ENCODE results near the gene IL17C.

- TF ChIP-seq BRCA1 (IDR thresholded peaks at IDR 0.05): no peak
- TF ChIP-seq BRCA1 (CRISPR knock-in tag; IDR thresholded peaks at IDR 0.05): no peak
- no peak for TF ChIP-seq SMARCA4 (IDR thresholded peaks at IDR 0.05)
- no peak for TF ChIP-seq MAFK (IDR thresholded peaks at IDR 0.05; ENCODE audit: low read length)
- no peak for TF ChIP-seq THRAP3 (IDR thresholded peaks at IDR 0.05; ENCODE audit: borderline replicate concordance)
- no peak for TF ChIP-seq ZNF354B (CRISPR knock-in tag; IDR thresholded peaks at IDR 0.05)
- TF ChIP-seq ZNF282 (CRISPR knock-in tag; IDR thresholded peaks at IDR 0.05): no peak
- no peak for TF ChIP-seq ZNF121 (CRISPR knock-in tag; conservative IDR thresholded peaks at IDR 0.05)
- no peak for TF ChIP-seq EP300 (IDR thresholded peaks at IDR 0.05; ENCODE audit: low read length)
- TF ChIP-seq CEBPB (tag; IDR thresholded peaks at IDR 0.05): no peak
- 0 out of 2 replicates have a peak, but pooled peaks have one; percentile 23 for TF ChIP-seq MAX (CRISPR knock-in tag; IDR thresholded peaks at IDR 0.05)
Measured at GRCh38 chr16:88681084-88681680, 42.8 kb downstream of the IL17C start.

Data from K562 (cell line).